ENCODE data around the gene RPUSD1. TPM values are rescaled to one million over a fixed set of nuclear protein-coding genes. Genes with fewer than 3 reads are reported as not detected.
"Not testable (repeated sequence)": the region's sequence is repeated elsewhere in the genome, so short reads cannot be mapped to it uniquely, and the experiment has no call there.

RPUSD1 gene
- polyA plus RNA-seq, 1 donor (not counting 4 experiments of a cell fraction or from before 2014, with no cell fraction given), result 11.9 TPM

- peak; percentile 22 to 73 (median 68) for TF ChIP-seq CTCF (optimal IDR thresholded peaks at IDR 0.05 in 1 of 3, IDR thresholded peaks at IDR 0.05 in 1 of 3, conservative IDR thresholded peaks at IDR 0.05 in 1 of 3; ENCODE audit: extremely low read depth in 1 of 3, insufficient read depth in 2 of 3, low read length in 3 of 3)
- no peak for TF ChIP-seq EZH2 (IDR thresholded peaks at IDR 0.05; ENCODE audit: low read length)
- Histone ChIP-seq H3K27me3 (ENCODE audit: control insufficient read depth, extremely low read depth, insufficient read depth, low read length) (no peaks in the 10 kb centered on the region), H3K36me3 (ENCODE audit: control insufficient read depth in 2 of 2, extremely low read depth in 1 of 2, insufficient read depth in 2 of 2, low read length in 2 of 2) (no peaks in the 10 kb centered on the region), H3K27ac (ENCODE audit: control insufficient read depth, insufficient read depth, low read length) (no peak overlapping the region), H3K79me2 (ENCODE audit: control insufficient read depth, insufficient read depth, low read length) (no peaks in the 10 kb centered on the region), H3K9me1 (ENCODE audit: control insufficient read depth, extremely low read depth, insufficient read depth, low read length) (no peaks in the 10 kb centered on the region), H3K4me3 (ENCODE audit: control insufficient read depth in 2 of 3, extremely low read depth in 1 of 3, insufficient read depth in 2 of 3, low read depth in 1 of 3, low read length in 3 of 3) (no peak overlapping the region), H2AFZ (ENCODE audit: control insufficient read depth, low read length) (no peak overlapping the region), H3K9me3 (ENCODE audit: control insufficient read depth, low read depth, low read length) (no peaks in the 10 kb centered on the region), H3K4me2 (ENCODE audit: control insufficient read depth, extremely low read depth, insufficient read depth, low read depth, low read length) (no peak overlapping the region), H4K20me1 (ENCODE audit: control insufficient read depth, extremely low read depth, insufficient read depth, low read length) (no peaks in the 10 kb centered on the region), H3K4me1 (ENCODE audit: control insufficient read depth, extremely low read depth, insufficient read depth, low read length) (peaks cover 3% of the 10 kb centered on the region), H3K9ac (ENCODE audit: control insufficient read depth, extremely low read depth, insufficient read depth, low read length) (no peak overlapping the region)
- dilution Hi-C loops (cut with MboI; ENCODE audit: extremely low pct_ligation_motif_present, low sequenced_read_pairs), result no loop called here
- DNase-seq (ENCODE audit: low read depth, low spot score) (no peak), FAIRE-seq (no peak)
These were observed 42.4 kb downstream of the RPUSD1 start for GRCh38 chr16:745739-746138.

- no peak overlapping the region for H3K4me2 ChIP-seq (ENCODE audit: control insufficient read depth, extremely low read depth, insufficient read depth, low read depth, low read length)
- DNase-seq (ENCODE audit: low read depth, low spot score), result no peak
- H3K27me3 ChIP-seq (ENCODE audit: control insufficient read depth, extremely low read depth, insufficient read depth, low read length), result no peaks in the 10 kb centered on the region
- FAIRE-seq, result no peak
- no peaks in the 10 kb centered on the region for H3K9me1 ChIP-seq (ENCODE audit: control insufficient read depth, extremely low read depth, insufficient read depth, low read length)
- no peak overlapping the region for H3K4me3 ChIP-seq (ENCODE audit: control insufficient read depth in 2 of 3, extremely low read depth in 1 of 3, insufficient read depth in 2 of 3, low read depth in 1 of 3, low read length in 3 of 3)
- peaks cover 12% of the 10 kb centered on the region for H3K79me2 ChIP-seq (ENCODE audit: control insufficient read depth, insufficient read depth, low read length)
- TF ChIP-seq EZH2 (IDR thresholded peaks at IDR 0.05; ENCODE audit: low read length) (no peak), CTCF (optimal IDR thresholded peaks at IDR 0.05 in 1 of 3, IDR thresholded peaks at IDR 0.05 in 1 of 3, conservative IDR thresholded peaks at IDR 0.05 in 1 of 3; ENCODE audit: extremely low read depth in 1 of 3, insufficient read depth in 2 of 3, low read length in 3 of 3) (peak in 1 of 3 experiments; percentile 30)
- H4K20me1 ChIP-seq (ENCODE audit: control insufficient read depth, extremely low read depth, insufficient read depth, low read length), result no peaks in the 10 kb centered on the region
- H3K9ac ChIP-seq (ENCODE audit: control insufficient read depth, extremely low read depth, insufficient read depth, low read length), result no peak overlapping the region
- H3K36me3 ChIP-seq (ENCODE audit: control insufficient read depth in 2 of 2, extremely low read depth in 1 of 2, insufficient read depth in 2 of 2, low read length in 2 of 2), result peaks cover 0 to 4% of the 10 kb centered on the region in 2 experiments
- dilution Hi-C loops (cut with MboI; ENCODE audit: extremely low pct_ligation_motif_present, low sequenced_read_pairs), result no loop called here
- H3K27ac ChIP-seq (ENCODE audit: control insufficient read depth, insufficient read depth, low read length), result no peak overlapping the region
- H3K9me3 ChIP-seq (ENCODE audit: control insufficient read depth, low read depth, low read length), result no peaks in the 10 kb centered on the region
- H3K4me1 ChIP-seq (ENCODE audit: control insufficient read depth, extremely low read depth, insufficient read depth, low read length), result peaks cover 11% of the 10 kb centered on the region
- H2AFZ ChIP-seq (ENCODE audit: control insufficient read depth, low read length), result no peak overlapping the region
These were observed 44.2 kb downstream of the RPUSD1 start for GRCh38 chr16:743794-744500.

DNA sequence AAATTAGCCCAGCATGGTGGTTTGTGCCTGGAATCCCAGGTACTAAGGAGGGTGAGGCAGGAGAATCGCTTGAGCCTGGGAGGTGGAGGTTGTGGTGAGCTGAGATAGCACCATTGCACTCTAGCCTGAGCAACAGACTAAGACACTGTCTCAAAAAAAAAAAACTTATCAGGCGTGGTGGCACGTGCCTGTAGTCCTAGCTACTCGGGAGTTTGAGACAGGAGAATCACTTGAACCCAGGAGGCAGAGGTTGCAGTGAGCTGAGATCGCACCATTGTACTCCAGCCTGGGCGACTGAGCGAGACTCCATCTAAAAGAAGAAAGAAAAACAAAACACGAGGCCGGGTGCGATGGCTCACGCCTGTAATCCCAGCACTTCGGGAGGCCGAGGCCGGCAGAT lies 45.3 kb downstream of the RPUSD1 start:
- dilution Hi-C loops (cut with MboI; ENCODE audit: extremely low pct_ligation_motif_present, low sequenced_read_pairs); H2AFZ ChIP-seq (ENCODE audit: control insufficient read depth, low read length); H3K9me1 ChIP-seq (ENCODE audit: control insufficient read depth, extremely low read depth, insufficient read depth, low read length); H3K27ac ChIP-seq (ENCODE audit: control insufficient read depth, insufficient read depth, low read length); H4K20me1 ChIP-seq (ENCODE audit: control insufficient read depth, extremely low read depth, insufficient read depth, low read length); H3K4me2 ChIP-seq (ENCODE audit: control insufficient read depth, extremely low read depth, insufficient read depth, low read depth, low read length); H3K9me3 ChIP-seq (ENCODE audit: control insufficient read depth, low read depth, low read length); H3K27me3 ChIP-seq (ENCODE audit: control insufficient read depth, extremely low read depth, insufficient read depth, low read length); DNase-seq (ENCODE audit: low read depth, low spot score); FAIRE-seq; H3K9ac ChIP-seq (ENCODE audit: control insufficient read depth, extremely low read depth, insufficient read depth, low read length); H3K4me3 ChIP-seq (ENCODE audit: control insufficient read depth in 2 of 3, extremely low read depth in 1 of 3, insufficient read depth in 2 of 3, low read depth in 1 of 3, low read length in 3 of 3); H3K36me3 ChIP-seq (ENCODE audit: control insufficient read depth in 2 of 2, extremely low read depth in 1 of 2, insufficient read depth in 2 of 2, low read length in 2 of 2): not testable (repeated sequence)
- H3K79me2 ChIP-seq (ENCODE audit: control insufficient read depth, insufficient read depth, low read length), result peaks cover 12% of the 10 kb centered on the region
- H3K4me1 ChIP-seq (ENCODE audit: control insufficient read depth, extremely low read depth, insufficient read depth, low read length), result peaks cover 14% of the 10 kb centered on the region

Measured in keratinocyte (primary cell).